Endothelial cell of umbilical vein (primary cell): ENCODE results near the gene CCNY. TPM values are rescaled to one million over a fixed set of nuclear protein-coding genes. Genes with fewer than 3 reads are reported as not detected.

ENCODE experiments used
- BruUV-seq: library from RNA; stranded (reverse); fragments of 400-500 nt; replicated peaks from 2 replicates; lab custom pipeline; 2021; lab: Mats Ljungman, UMichigan
- CTCF ChIA-PET: fragments of 300-600, 350-600 bp; sonication (Branson Sonifier 250); formaldehyde crosslinking; loops from one replicate; lab custom pipeline; 2021; ENCODE audit warnings: antibody characterized with exemption, inconsistent platforms; lab: Charles Lee
- POLR2A ChIA-PET: fragments of 300-600, 350-600 bp; sonication (Branson Sonifier 250); formaldehyde crosslinking; loops from one replicate; lab custom pipeline; 2021; ENCODE audit warnings: antibody characterized with exemption, inconsistent platforms; lab: Charles Lee
- DNase-seq: peaks from one replicate; pipeline ENCODE4 v3.0.0-alpha.2; 2011; ENCODE audit warnings: low read depth, low spot score
- FAIRE-seq: peaks from 2 replicates; lab custom pipeline; 2011; peaks lifted over from hg19 to GRCh38; lab: Jason Lieb, UNC
- H2AFZ ChIP-seq: 2 replicates; pipeline ENCODE4 v1.6.0; 2012; ENCODE audit warnings: low read depth, low read length, control low read depth, inconsistent platforms
- H3K27ac ChIP-seq: 2 replicates; pipeline ENCODE4 v1.5.1; 2011; ENCODE audit warnings: low read depth, mild to moderate bottlenecking, control low read depth, low read length, moderate library complexity; ENCODE audit not compliant: insufficient read depth
- H3K27me3 ChIP-seq, 2 experiments: 2 replicates each; pipeline versions ENCODE4 v1.6.0 to v1.6.1; 2011; ENCODE audit warnings: low read length in 2 of 2, mixed read lengths in 1 of 2; ENCODE audit not compliant: control insufficient read depth in 2 of 2, insufficient read depth in 2 of 2
- H3K36me3 ChIP-seq, 2 experiments: 2 replicates in 1 of 2; 3 replicates in 1 of 2; pipeline ENCODE4 v1.5.1; 2011; ENCODE audit warnings: low read length in 2 of 2, mild to moderate bottlenecking in 1 of 2, moderate library complexity in 1 of 2; ENCODE audit not compliant: control insufficient read depth in 2 of 2, insufficient read depth in 2 of 2; ENCODE audit errors: extremely low read depth in 1 of 2
- H3K4me1 ChIP-seq: 3 replicates; pipeline ENCODE4 v1.5.1; 2011; ENCODE audit warnings: mild to moderate bottlenecking, low read length; ENCODE audit not compliant: control insufficient read depth, insufficient read depth; ENCODE audit errors: extremely low read depth
- H3K4me2 ChIP-seq: 2 replicates; pipeline ENCODE4 v1.6.1; 2011; ENCODE audit warnings: low read length, control low read depth, mixed read lengths; ENCODE audit not compliant: insufficient read depth
- H3K4me3 ChIP-seq, 3 experiments: fragments of 200-600 bp in 1 of 3; sonication (generic), shearing (Covaris generic) in 1 of 3; replicated peaks in 1 of 3; 2 replicates each; pipeline ENCODE4 v1.5.1; 2011 to 2016; ENCODE audit warnings: control low read depth in 3 of 3, low read length in 3 of 3, mild to moderate bottlenecking in 2 of 3, inconsistent platforms in 1 of 3, low read depth in 1 of 3, moderate library complexity in 1 of 3; ENCODE audit not compliant: insufficient read depth in 1 of 3
- H3K79me2 ChIP-seq: 2 replicates; pipeline ENCODE4 v1.6.0; 2012; ENCODE audit warnings: low read length, inconsistent platforms; ENCODE audit not compliant: control insufficient read depth, insufficient read depth
- H3K9ac ChIP-seq: replicated peaks from 2 replicates; pipeline ENCODE3; 2011; ENCODE audit warnings: low read length, control low read depth; ENCODE audit not compliant: insufficient read depth; ENCODE audit errors: extremely low read depth
- H3K9me1 ChIP-seq: replicated peaks from 3 replicates; pipeline ENCODE4 v1.6.0; 2011; ENCODE audit warnings: mild to moderate bottlenecking, low read length; ENCODE audit not compliant: control insufficient read depth, insufficient read depth; ENCODE audit errors: extremely low read depth
- H3K9me3 ChIP-seq: replicated peaks from 2 replicates; pipeline ENCODE4 v1.5.1; 2012; ENCODE audit warnings: low read length, inconsistent platforms; ENCODE audit not compliant: control insufficient read depth, insufficient read depth
- H4K20me1 ChIP-seq: replicated peaks from 2 replicates; pipeline ENCODE3; 2011; ENCODE audit warnings: mild to moderate bottlenecking, low read length; ENCODE audit not compliant: control insufficient read depth, insufficient read depth; ENCODE audit errors: extremely low read depth
- EZH2 ChIP-seq: IDR thresholded peaks from 2 replicates; pipeline ENCODE4 v1.6.1; 2012; ENCODE audit warnings: borderline replicate concordance, low read depth, mild to moderate bottlenecking, moderate library complexity, low read length, inconsistent platforms; ENCODE audit not compliant: severe bottlenecking
- FOS ChIP-seq: IDR thresholded peaks from 2 replicates; pipeline ENCODE4 v1.6.1; 2011; ENCODE audit warnings: mild to moderate bottlenecking, low read length, moderate library complexity, borderline replicate concordance; ENCODE audit not compliant: insufficient read depth
- GATA2 ChIP-seq: IDR thresholded peaks from 2 replicates; pipeline ENCODE4 v1.7.0; 2011; ENCODE audit warnings: low read depth, mild to moderate bottlenecking, moderate library complexity, mixed read lengths, low read length; ENCODE audit not compliant: insufficient read length, insufficient read depth
- JUN ChIP-seq: IDR thresholded peaks from 2 replicates; pipeline ENCODE4 v1.6.1; 2011; ENCODE audit warnings: borderline replicate concordance, low read depth; ENCODE audit not compliant: insufficient read length, insufficient read depth
- MYC ChIP-seq: IDR thresholded peaks from one replicate; pipeline ENCODE4 v1.6.1; 2011; ENCODE audit warnings: mild to moderate bottlenecking, low read depth, low read length
- POLR2A ChIP-seq: IDR thresholded peaks from 2 replicates; pipeline ENCODE4 v1.6.1; 2012; ENCODE audit warnings: low read depth, mild to moderate bottlenecking, control low read depth, low read length
- POLR2AphosphoS5 ChIP-seq: IDR thresholded peaks from 2 replicates; pipeline ENCODE4 v1.6.1; 2012; ENCODE audit warnings: low read depth, mild to moderate bottlenecking, control low read depth, low read length, moderate library complexity; ENCODE audit not compliant: insufficient read depth
- dilution Hi-C: fragments of 300-500 bp; cut with MboI; formaldehyde crosslinking; loops from one replicate; pipeline ENCODE4 v1.15.0; 2019; ENCODE audit warnings: low sequenced_read_pairs; ENCODE audit not compliant: extremely low pct_ligation_motif_present
- intact Hi-C: fragments of 100-400 bp; cut with micrococcal nuclease; formaldehyde crosslinking; loops from one replicate; pipeline ENCODE4 v1.10.0; 2022
- polyA plus RNA-seq, 4 experiments: library from polyadenylated mRNA; depleted of rRNA in 3 of 4; stranded (reverse) in 3 of 4; unstranded in 1 of 4; fragments of >200 nt; gene quantifications; 2 replicates each; pipeline versions ENCODE4 v1.2.1 to v1.2.3, GENCODE V29; 2011 to 2012; ENCODE audit warnings: missing spikeins in 1 of 4
- total RNA-seq: library from RNA; stranded (reverse); gene quantifications from 2 replicates; pipeline ENCODE4 v1.2.3, GENCODE V29; 2021
- TF ChIP-seq, protein P1 (sequence below), 2 donors: IDR thresholded peaks; 1 replicate in 1 of 2; 2 replicates in 1 of 2; pipeline ENCODE4 v1.5.1; 2011; ENCODE audit warnings: low read length in 2 of 2, mild to moderate bottlenecking in 2 of 2, moderate library complexity in 2 of 2, control low read depth in 1 of 2, inconsistent platforms in 1 of 2, low read depth in 1 of 2; ENCODE audit not compliant: insufficient read depth in 1 of 2; ENCODE audit errors: extremely low read depth in 1 of 2
- TF ChIP-seq, protein P2 (sequence below): IDR thresholded peaks from 2 replicates; pipeline ENCODE4 v1.6.1; 2011; ENCODE audit not compliant: insufficient read depth, insufficient read length

Gene CCNY
- total and polyA plus RNA-seq, 2 donors (not counting 3 experiments of a cell fraction or from before 2014, with no cell fraction given): 61.5 to 107 TPM

DNA sequence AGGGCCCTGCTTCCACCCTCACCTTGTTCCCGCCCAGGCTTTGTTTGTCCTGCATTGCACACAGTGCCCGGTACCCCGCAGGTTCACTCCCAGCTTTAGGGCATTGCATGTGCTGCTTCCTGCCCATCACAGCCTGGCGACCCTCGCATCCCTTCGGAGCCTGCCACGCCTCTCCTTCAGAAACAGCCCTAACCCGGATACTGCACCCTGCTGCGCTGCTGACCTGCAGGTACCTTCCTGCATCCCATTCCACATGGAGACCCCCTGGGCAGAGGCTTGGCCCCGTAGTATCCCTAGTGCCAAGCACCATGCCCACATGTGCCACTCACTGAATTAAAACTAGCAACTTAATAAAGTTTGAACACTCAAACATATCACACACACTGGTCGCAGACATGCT is 249.0 kb downstream of the CCNY start:
- Histone ChIP-seq H3K4me1 (no peaks in the 10 kb centered on the region), H3K9me1 (no peaks in the 10 kb centered on the region), H3K9ac (no peak overlapping the region), H4K20me1 (no peaks in the 10 kb centered on the region), H3K4me2 (no peak overlapping the region), H3K9me3 (no peaks in the 10 kb centered on the region), H3K4me3 (no peak overlapping the region), H3K27ac (no peak overlapping the region), H3K27me3 (peaks cover 0 to 8% of the 10 kb centered on the region in 2 experiments), H3K36me3 (no peaks in the 10 kb centered on the region), H3K79me2 (no peaks in the 10 kb centered on the region), H2AFZ (no peak overlapping the region)
- dilution Hi-C loops: no loop called here
- intact Hi-C loops: no loop called here
- TF ChIP-seq GATA2 (no peak), EZH2 (no peak), MYC (no peak)
- BruUV-seq: no TSS peak
- CTCF ChIA-PET: interaction anchor here (1.2 to 1.6 kb wide), 2 partner anchors 22 to 28 kb away, joined by 4 to 5 read pairs; no protein-coding TSS in a partner anchor
- POLR2A ChIA-PET: no interaction called here
- DNase-seq (no peak), FAIRE-seq (no peak)

DNA sequence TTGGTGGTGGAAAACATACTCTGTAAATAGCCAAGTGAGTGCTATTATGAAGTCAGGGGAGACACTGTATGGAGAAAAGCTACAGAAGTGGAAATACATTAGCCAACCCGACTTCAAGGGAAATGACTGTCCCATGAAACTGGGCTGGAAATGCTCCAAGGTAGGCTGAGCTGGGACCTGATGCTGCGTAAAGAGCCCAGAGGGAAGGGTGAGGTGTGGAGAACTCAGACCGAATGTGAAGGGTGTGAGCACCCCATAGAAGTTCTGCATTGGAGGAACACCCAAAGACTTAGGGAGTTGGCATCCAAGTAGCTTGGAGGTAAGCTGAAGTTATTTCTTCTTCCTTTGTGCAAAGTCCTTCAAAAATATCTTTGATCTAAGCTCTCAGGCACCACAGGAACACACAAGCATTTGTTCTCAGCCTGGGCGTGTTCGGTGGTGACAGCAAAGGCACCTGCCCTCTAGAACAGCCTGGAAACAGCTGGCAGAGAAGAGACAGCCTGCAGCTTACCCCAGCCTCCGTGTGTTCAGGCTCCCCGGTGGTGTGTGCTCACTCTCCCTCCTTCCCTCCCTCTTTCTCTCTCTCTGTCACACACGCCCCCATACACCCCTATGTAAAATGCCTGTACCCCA is 249.7 kb downstream of the CCNY start:
- DNase-seq (no peak), FAIRE-seq (no peak)
- dilution Hi-C loops: no loop called here
- no TSS peak for BruUV-seq
- Histone ChIP-seq H3K9me1 (no peaks in the 10 kb centered on the region), H3K79me2 (no peaks in the 10 kb centered on the region), H3K27ac (no peak overlapping the region), H3K9me3 (no peaks in the 10 kb centered on the region), H3K9ac (no peak overlapping the region), H4K20me1 (no peaks in the 10 kb centered on the region), H3K36me3 (no peaks in the 10 kb centered on the region), H3K4me1 (no peaks in the 10 kb centered on the region), H3K4me3 (no peak overlapping the region), H3K27me3 (peaks cover 0 to 10% of the 10 kb centered on the region in 2 experiments), H3K4me2 (no peak overlapping the region), H2AFZ (no peak overlapping the region)
- CTCF ChIA-PET: interaction anchor here (1.2 to 1.6 kb wide), 2 partner anchors 23 to 28 kb away, joined by 4 to 5 read pairs; no protein-coding TSS in a partner anchor
- TF ChIP-seq MYC (no peak), JUN (no peak), POLR2AphosphoS5 (no peak), POLR2A (no peak), EZH2 (no peak), GATA2 (no peak), FOS (no peak)
- TF ChIP-seq, protein P1, sequence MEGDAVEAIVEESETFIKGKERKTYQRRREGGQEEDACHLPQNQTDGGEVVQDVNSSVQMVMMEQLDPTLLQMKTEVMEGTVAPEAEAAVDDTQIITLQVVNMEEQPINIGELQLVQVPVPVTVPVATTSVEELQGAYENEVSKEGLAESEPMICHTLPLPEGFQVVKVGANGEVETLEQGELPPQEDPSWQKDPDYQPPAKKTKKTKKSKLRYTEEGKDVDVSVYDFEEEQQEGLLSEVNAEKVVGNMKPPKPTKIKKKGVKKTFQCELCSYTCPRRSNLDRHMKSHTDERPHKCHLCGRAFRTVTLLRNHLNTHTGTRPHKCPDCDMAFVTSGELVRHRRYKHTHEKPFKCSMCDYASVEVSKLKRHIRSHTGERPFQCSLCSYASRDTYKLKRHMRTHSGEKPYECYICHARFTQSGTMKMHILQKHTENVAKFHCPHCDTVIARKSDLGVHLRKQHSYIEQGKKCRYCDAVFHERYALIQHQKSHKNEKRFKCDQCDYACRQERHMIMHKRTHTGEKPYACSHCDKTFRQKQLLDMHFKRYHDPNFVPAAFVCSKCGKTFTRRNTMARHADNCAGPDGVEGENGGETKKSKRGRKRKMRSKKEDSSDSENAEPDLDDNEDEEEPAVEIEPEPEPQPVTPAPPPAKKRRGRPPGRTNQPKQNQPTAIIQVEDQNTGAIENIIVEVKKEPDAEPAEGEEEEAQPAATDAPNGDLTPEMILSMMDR (IDR thresholded peaks at IDR 0.05; ENCODE audit: extremely low read depth in 1 of 2, insufficient read depth in 1 of 2, low read depth in 1 of 2, low read length in 2 of 2): no peak
- TF ChIP-seq, protein P2, sequence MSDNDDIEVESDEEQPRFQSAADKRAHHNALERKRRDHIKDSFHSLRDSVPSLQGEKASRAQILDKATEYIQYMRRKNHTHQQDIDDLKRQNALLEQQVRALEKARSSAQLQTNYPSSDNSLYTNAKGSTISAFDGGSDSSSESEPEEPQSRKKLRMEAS: no peak
- POLR2A ChIA-PET: no interaction called here
- intact Hi-C loops: no loop called here
